Peyer's patch (tissue), 4 donors: ENCODE measurements around the gene NPEPPS.
"Not testable (repeated sequence)": the region's sequence is repeated elsewhere in the genome, so short reads cannot be mapped to it uniquely, and the experiment has no call there.

ENCODE experiments used
- CTCF ChIP-seq, 6 experiments: fragments of 450-650 bp in 4 of 6; fragments of 200-600 bp in 2 of 6; sonication (generic) in 1 of 6; IDR thresholded peaks; one replicate each; pipeline ENCODE4 v1.5.1; 2017 to 2019; ENCODE audit warnings: antibody characterized with exemption in 6 of 6, mild to moderate bottlenecking in 3 of 6, moderate library complexity in 1 of 6
- POLR2A ChIP-seq, 2 donors: fragments of 450-650 bp; IDR thresholded peaks; one replicate each; pipeline ENCODE4 v1.5.1; 2017; ENCODE audit warnings: antibody characterized with exemption in 2 of 2, mild to moderate bottlenecking in 2 of 2, moderate library complexity in 2 of 2

GRCh38 chr17:47513301-47513700 lies 17.6 kb upstream of the NPEPPS start:
- not testable (repeated sequence) for TF ChIP-seq CTCF, POLR2A (IDR thresholded peaks at IDR 0.05)
